GM18526 (cell line): ENCODE results near the gene FBXO31.

Source experiments
- POLR2A ChIP-seq: IDR thresholded peaks from 3 replicates; pipeline ENCODE4 v1.6.1; 2011; ENCODE audit not compliant: insufficient read length; ENCODE audit errors: extremely low read depth

Gene FBXO31

DNA sequence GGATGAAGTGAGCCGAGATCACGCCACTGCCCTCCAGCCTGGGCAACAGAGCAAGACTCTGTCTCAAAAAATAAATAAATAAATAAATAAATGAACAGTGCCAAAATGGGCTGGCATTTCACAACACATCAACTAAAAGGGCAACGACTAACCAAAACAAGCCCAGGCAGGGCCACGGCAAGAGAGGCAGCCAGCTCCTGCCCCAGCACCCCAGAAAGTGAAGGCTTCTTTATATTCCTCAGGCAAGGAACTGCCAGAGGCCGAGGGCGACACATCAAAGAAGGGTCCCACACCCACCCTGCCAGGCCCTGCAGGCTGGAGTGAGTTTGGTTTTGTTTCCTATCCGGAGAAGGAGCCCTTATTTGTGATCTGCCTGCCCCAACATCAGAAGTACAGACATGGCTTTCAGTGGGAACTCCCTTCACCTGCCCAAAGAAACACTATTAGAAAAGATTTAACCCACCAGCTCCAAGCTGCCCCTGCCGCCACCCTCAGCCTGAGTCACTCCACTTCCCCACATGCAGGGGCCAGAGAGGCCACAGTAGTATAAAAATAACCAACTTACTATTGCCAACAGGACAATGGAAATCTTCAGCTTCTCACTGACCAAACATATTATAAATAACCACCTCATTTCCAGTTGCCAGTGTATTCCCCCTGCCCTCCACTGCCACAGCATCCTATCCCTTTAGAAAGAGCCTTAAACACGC is 8.0 kb downstream of the FBXO31 start:
- TF ChIP-seq POLR2A = no peak

DNA sequence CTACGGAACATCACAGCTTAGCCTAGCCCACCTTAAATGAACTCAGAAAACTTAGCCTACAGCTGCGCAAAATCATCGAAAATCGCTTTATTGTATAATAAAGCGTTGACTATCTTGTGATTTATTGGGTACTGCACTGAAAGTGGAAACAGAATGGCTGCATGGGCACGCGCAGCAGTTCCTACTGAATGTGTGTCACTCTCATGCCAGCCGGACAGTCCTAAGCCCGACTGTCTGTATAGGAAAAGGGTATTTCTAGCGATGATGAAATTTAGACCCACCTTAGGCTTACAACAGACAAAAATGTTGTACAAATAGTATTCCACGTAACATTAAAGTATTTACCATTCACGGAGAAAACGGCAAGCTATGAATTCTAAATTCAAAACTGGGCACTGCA is 9.3 kb downstream of the FBXO31 start:
- no peak for TF ChIP-seq POLR2A

DNA sequence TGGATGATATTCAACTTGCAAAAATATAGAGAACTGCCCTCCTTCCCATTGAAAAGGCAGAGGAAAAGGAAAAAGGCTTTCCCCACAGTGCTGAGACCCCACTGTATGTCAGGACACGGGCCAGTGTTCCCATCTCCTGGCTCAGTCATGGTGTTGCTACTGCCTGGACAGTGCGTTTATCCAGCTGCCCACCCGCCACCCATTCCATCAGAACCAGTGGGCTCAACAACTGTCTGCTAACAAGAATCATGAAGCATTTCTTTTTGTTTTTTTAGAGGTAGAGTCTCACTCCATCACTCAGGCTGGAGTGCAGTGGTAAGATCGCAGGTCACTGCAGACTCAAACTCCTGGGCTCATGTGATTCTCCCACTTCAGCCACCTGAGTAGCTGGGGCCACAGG is 11.3 kb downstream of the FBXO31 start:
- no peak for TF ChIP-seq POLR2A

DNA sequence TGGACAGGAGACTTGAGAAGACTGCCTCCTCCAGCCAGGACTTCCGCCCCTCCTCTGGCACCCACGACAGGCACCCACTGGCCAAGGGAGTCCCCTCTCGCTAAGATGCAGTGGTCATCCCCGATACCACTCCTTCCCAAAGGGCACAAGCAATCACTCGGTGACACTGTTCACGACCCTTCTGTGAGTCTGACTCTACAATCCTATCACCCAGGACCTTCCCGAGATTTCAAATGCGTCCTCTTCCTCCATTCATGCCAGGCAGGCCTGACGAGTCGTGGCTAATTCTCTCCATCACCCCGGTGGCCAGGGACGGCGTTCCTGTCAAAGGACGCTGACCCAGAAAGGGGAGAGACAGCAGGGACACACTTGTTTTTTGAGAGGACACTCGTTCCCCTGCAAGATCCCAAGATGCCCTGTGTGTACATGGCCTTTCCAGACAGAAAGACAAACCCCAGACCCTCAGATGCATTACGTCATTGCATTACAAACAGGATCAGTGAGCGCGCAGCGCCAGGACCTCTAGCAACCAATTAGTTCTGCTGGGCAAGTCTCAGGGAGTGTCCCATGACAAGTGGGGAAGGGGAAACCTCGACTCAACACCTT is 12.2 kb downstream of the FBXO31 start:
- TF ChIP-seq POLR2A = no peak

DNA sequence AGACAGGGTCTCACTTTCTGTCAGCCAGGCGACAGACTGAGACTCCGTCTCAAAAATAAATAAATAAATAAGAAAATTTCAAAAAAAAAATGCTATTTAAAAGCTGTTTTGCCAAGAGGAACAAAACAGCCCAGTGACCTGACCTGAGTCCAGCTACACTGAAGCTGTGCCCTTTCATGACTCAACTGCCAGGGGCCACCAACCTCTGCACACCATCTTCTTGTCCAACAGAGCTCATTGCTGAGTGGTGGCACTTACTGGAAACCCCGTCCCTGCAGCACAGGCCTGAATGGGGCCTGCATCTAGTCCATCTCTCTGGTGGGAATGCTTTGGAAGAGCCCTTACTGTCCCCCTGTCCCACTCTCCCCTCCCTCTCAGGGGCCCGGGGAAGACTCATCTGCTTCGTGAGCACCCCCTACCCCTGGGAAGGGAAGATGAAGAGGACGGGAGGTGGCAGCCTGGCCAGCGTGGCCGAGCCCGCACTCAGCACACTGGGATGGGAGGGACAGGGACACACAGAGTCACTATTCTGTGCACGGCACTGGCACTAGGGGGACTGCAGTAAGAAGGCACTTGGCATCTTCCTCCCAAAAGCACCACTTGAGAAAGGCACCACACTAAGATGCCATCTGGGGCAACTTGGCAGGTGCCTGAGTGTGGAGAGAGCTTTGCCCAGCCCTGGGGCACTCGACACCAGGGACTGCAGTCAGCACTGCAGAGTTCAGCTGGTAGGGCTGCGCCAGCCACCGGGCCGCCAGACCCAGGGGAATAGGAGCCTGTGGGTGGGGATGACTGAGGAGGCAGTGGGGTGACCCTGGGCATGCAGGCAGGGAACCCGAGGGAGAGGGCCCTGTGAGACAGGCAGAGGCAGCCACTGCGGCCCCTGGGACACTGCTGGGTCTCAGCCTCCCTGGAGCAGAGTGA is 13.5 kb downstream of the FBXO31 start:
- TF ChIP-seq POLR2A = no peak

DNA sequence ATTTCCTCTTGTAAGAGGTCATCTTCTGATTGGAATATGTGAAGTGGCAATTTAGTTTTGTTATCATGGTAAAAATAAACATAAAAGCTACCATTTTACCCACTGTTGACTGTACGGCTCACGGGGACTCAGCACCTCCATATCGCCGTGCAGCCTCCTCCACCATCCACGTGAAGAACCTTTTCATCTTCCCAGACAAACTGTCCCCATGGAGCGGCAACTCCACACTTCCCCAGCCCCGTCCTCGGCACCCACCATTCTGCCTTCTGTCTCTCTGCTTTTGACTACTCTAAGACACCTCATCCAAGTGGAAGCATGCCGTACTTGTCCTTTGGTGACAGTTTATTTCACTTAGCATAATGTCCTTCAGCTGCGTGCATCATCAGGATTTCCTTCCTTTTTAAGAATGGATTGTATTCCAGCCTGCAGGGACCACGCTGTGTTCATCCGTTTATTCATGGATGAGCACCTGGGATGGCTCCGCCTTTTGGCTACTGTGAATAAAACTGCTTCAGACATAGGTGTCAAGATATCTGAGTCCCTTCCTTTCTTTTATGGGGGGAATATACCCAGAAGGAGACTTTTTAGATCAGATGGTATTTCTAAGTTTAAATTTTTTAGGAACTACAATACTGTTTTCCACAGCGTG is 14.3 kb downstream of the FBXO31 start:
- TF ChIP-seq POLR2A = no peak

DNA sequence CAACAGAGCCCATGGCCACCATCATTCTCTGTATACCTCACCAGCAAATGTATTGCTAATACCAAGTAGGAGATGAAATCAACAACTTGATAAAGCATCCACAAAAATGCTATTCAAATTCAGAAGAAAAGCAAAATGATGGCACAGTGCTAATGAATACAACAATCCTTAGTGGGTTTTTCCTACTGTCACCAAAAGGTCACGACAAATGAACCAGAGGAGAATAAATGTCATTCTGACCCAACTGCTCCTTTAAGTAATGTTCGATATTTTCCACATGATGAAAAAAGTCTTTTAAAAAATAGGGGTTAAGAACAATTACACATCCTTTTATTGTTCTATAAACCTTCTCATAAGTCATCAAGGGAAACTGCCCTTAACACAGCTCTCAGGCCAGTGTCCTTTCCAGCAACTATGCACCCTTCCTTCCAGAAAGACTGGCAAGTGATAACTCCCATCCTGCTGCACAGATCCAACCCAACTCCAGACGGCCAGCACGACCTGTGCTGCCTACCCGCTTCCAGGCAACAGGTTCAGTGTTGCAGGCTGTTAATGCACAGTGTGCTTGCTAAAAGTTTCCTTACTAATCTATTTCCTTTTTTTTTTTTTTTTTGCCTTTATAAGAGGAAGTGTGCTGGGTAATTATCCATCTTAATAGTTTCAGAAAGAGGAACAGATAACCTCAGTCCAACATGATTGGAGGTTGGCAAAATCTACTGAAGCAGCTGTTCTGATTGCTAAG is 15.4 kb downstream of the FBXO31 start:
- TF ChIP-seq POLR2A = no peak

DNA sequence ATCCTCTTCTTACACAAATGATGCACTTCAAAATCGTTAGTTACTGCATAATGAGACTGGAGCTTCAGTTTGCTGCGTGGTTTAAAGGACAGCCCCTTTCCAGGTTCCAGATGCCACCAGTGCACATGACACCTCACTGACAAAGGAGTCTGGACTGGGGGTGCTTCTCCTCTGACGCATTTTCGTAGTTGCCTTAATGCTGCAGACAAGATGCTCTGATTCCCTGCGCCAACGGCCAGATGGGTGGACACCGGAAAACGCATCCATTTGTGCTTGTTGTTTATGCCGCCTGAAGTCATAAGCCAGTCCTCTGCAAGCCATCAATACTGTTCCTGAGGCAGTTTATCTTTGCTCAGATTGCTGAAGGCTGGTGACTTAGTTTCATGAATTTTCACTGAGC is 16.0 kb downstream of the FBXO31 start:
- no peak for TF ChIP-seq POLR2A

DNA sequence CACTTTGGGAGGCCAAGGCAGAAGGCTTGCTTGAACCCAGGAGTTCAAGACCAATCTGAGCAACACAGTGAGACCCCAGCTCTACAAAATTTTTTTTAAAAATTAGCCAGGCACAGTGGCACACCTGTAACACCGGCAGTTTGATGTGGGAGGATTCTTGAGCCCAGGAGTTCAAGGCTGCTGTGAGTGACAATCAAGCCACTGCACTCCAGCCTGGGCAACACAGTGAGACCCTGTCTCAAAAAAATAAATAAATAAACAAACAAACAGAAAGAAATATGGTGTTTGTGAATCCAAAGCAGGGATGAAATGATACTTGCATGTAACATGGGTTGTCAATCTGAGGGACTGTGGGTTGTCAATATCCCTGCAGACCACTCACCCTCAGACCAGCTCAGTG is 16.6 kb downstream of the FBXO31 start:
- no peak for TF ChIP-seq POLR2A

DNA sequence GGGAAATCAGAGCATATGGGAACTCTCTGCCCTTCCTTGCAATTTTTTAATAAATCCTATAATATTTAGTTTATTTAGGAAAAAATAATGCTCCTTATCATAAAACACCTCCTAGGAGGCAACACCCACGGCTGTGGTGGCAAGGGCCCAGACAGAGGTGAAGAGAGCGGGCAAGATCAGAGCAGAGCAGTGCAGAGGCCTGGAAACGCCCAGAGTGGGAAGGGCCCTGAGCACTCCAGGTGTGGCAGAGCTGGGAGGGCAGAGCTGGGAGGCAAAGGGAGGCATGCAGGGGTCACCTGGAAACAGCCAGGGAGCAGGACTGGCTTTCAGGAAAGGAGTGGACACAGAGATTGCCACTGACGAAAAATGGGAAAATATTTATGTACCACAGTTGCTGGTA is 17.3 kb downstream of the FBXO31 start:
- no peak for TF ChIP-seq POLR2A

DNA sequence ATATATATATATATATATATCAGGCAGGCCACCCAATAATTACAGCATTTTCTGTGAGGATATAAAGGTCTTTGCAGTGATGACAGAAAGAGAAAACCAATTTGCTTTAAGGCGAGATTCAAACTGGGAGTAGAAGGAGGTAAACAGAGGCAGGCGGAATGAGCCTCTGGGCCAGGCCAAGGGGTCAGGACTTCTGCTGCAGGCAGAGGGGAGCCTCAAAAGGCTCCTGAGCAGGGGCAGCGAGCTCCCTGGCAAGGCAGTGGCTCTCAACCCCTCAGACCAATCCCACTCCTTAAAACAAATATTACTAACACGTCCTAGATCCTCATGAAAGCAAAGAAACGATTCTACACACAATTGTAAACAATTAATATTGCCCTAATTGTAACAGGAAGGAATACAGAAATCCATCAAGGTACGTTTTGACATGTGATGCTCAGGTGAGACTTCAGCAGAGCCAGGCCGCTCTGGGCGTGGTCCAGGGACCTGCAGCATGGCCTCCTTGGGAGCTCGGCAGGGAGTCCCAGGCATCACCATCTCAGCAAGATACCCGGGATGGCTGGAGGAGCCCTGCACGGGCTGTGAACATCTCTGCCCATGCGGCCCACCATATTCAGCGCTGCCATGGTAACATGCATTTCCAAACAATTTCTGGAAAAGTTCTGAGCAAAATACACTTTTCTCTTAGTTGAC is 18.4 kb downstream of the FBXO31 start:
- TF ChIP-seq POLR2A = no peak

DNA sequence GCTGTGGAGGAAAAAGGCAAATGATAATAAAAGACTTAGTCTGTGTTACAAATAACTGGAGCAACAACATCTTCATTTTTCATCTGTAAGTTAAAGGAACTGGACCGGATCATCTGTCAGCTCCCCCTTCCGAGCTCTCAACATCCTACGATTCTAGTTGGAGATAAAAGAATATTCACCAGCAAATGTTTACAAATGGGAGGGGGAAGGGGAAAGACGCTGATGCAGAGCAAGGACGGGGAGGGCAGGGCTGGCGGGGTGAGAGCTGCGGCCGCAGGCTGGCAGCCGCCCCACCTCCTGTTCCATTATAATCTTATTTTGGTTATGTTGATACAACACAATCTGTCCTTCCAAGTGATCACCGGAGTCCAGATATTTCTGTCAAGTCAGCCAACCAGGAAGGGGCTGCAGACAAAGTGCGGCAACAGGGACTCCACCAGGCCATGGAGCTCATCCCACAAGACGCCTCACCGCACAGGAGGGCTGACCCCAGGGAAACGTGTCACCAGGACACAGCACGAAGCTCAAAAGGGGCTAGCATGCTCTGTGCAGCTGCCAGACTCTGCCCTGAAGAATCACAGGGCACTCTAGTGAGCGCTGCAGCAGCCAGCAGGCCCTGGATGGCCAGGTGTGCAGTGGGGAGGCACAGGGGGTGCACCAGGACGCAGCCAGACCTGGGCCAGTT is 19.7 kb downstream of the FBXO31 start:
- TF ChIP-seq POLR2A = no peak

DNA sequence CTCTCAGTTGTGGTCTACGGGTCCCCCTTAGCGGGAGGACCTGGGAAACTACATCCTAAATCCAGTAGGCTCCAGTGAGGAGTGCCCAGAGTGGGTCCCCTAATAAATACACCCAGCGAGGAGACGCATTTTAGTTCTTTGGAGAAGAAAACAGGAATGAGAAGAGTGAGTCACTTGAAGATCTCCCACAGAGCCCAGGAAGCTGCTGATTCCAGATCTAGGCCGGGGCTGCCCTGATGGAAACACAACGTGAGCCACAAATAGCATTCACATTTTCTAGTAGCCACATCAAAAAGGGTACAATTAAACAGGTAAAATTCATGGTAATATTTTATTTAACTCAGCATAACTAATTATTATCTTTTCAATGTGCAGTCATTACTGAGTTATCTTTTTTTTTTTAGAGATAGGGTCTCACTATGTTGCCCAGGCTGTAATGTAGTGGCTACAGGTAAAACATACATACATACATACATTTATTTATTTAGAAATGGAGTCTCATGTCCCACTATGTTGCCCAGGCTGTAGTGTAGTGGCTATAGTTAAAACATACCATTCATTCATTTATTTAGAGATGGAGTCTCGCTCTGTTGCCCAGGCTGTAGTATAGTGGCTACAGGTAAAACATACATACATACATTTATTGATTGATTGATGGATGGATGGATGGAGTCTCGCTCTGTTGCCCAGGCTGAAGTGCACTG is 21.5 kb downstream of the FBXO31 start:
- no peak for TF ChIP-seq POLR2A
